K562 (cell line): ENCODE results near the gene LPGAT1. TPM values are rescaled to one million over a fixed set of nuclear protein-coding genes. Genes with fewer than 3 reads are reported as not detected.

Source experiments
- BHLHE40 ChIP-seq: IDR thresholded peaks from 2 replicates; pipeline ENCODE4 v1.6.1; 2011; ENCODE audit warnings: low read length, improper control_type of control experiment
- ETV5 ChIP-seq: sonication (generic); formaldehyde crosslinking; IDR thresholded peaks from 2 replicates; pipeline ENCODE4 v1.4.0; 2020; ENCODE audit warnings: low read depth, mild to moderate bottlenecking, missing genetic modification reagents
- JUN ChIP-seq, 2 experiments: sonication (generic) in 1 of 2; formaldehyde crosslinking in 1 of 2; IDR thresholded peaks; 2 replicates each; pipeline versions ENCODE4 v1.6.1 to v1.8.0; 2012 to 2022; ENCODE audit warnings: borderline replicate concordance in 2 of 2, mild to moderate bottlenecking in 2 of 2, improper control_type of control experiment in 1 of 2, low read depth in 1 of 2, low read length in 1 of 2, missing genetic modification reagents in 1 of 2
- JUND ChIP-seq, 2 experiments: IDR thresholded peaks; 2 replicates in 1 of 2; 3 replicates in 1 of 2; pipeline ENCODE4 v1.6.1; 2011; ENCODE audit warnings: borderline replicate concordance in 2 of 2, low read depth in 2 of 2, low read length in 2 of 2, improper control_type of control experiment in 1 of 2, missing biosample characterization in 1 of 2, missing genetic modification characterization in 1 of 2, missing genetic modification reagents in 1 of 2
- KDM1A ChIP-seq, 2 experiments: fragments of 450-650 bp; IDR thresholded peaks; 2 replicates each; pipeline ENCODE4 v1.6.1; 2016; ENCODE audit warnings: mild to moderate bottlenecking in 2 of 2
- NRF1 ChIP-seq, 2 experiments: fragments of 450-650 bp; IDR thresholded peaks in 1 of 2; conservative IDR thresholded peaks in 1 of 2; 2 replicates each; pipeline ENCODE4 v1.6.1; 2014; ENCODE audit warnings: mild to moderate bottlenecking in 2 of 2
- SRF ChIP-seq, 2 experiments: fragments of 250-450, 450-650 bp in 1 of 2; sonication (Bioruptor Pico) in 1 of 2; sonication (generic) in 1 of 2; formaldehyde crosslinking; IDR thresholded peaks; 2 replicates each; pipeline versions ENCODE4 v1.5.0 to v1.5.1; 2020 to 2022; ENCODE audit warnings: mild to moderate bottlenecking in 1 of 2, missing genetic modification reagents in 1 of 2
- STAT5B ChIP-seq: fragments of 250-450 bp; sonication (Bioruptor Pico); IDR thresholded peaks from 2 replicates; pipeline ENCODE4 v1.8.0; 2021; ENCODE audit warnings: mild to moderate bottlenecking, inconsistent platforms
- SUPT5H ChIP-seq: fragments of 450-650 bp; IDR thresholded peaks from 2 replicates; pipeline ENCODE4 v1.6.1; 2016
- TEAD2 ChIP-seq: fragments of 450-650 bp; IDR thresholded peaks from 2 replicates; pipeline ENCODE4 v1.6.1; 2016; ENCODE audit warnings: missing genetic modification characterization, control low read depth, missing compliant biosample characterization
- ZEB2 ChIP-seq: fragments of 450-650 bp; IDR thresholded peaks from 2 replicates; pipeline ENCODE4 v1.6.1; 2016
- ZNF134 ChIP-seq: fragments of 250-450 bp; sonication (Bioruptor Pico); conservative IDR thresholded peaks from 2 replicates; pipeline ENCODE4 v1.4.0; 2020
- ZNF282 ChIP-seq: sonication (generic); formaldehyde crosslinking; IDR thresholded peaks from 2 replicates; pipeline ENCODE4 v1.8.1; 2023; ENCODE audit warnings: missing genetic modification reagents
- ZNF436 ChIP-seq: fragments of 250-450, 450-650 bp; sonication (Bioruptor Pico); formaldehyde crosslinking; IDR thresholded peaks from 2 replicates; pipeline ENCODE4 v1.7.0; 2020; ENCODE audit warnings: mild to moderate bottlenecking
- polyA plus RNA-seq, 8 experiments: library from polyadenylated mRNA; depleted of rRNA in 4 of 8; stranded (reverse) in 5 of 8; unstranded in 3 of 8; fragments of >200 nt; fragmentation: Nextera tagmentation in 2 of 8; fragmentation: Illumina TruSeq in 1 of 8; extraction: Ambion mirVana in 2 of 8; extraction: Trizol in 1 of 8; gene quantifications; 2 replicates each; pipeline versions ENCODE4 v1.2.1 to v1.2.3, GENCODE V29; 2011 to 2014; ENCODE audit warnings: inconsistent platforms in 1 of 8, missing spikeins in 1 of 8
- total RNA-seq, 7 experiments: library from RNA; depleted of rRNA in 6 of 7; stranded (reverse); fragments of >200 nt in 6 of 7; fragmentation: Illumina TruSeq in 2 of 7; extraction: Trizol in 2 of 7; gene quantifications; 2 replicates each; pipeline versions ENCODE4 v1.2.1 to v1.2.3, GENCODE V29; 2011 to 2021; ENCODE audit warnings: low replicate concordance in 1 of 7
- TF ChIP-seq, protein P1 (sequence below): fragments of 450-650 bp; IDR thresholded peaks from 2 replicates; pipeline ENCODE4 v1.6.1; 2017; ENCODE audit warnings: antibody characterized with exemption
- TF ChIP-seq, protein P2 (sequence below), 3 experiments: IDR thresholded peaks in 2 of 3; conservative IDR thresholded peaks in 1 of 3; 2 replicates each; pipeline ENCODE4 v1.5.1; 2011 to 2012; ENCODE audit warnings: low read length in 3 of 3, mild to moderate bottlenecking in 3 of 3, control low read depth in 2 of 3, improper control_type of control experiment in 1 of 3, inconsistent platforms in 1 of 3, low read depth in 1 of 3, mixed read lengths in 1 of 3, moderate library complexity in 1 of 3; ENCODE audit not compliant: insufficient read depth in 2 of 3
- TF ChIP-seq, protein P3 (sequence below), 2 experiments: fragments of 250-450 bp in 1 of 2; fragments of 450-650 bp in 1 of 2; sonication (Bioruptor Pico) in 1 of 2; IDR thresholded peaks; 2 replicates each; pipeline versions ENCODE4 v1.6.1 to v1.8.0; 2016 to 2021; ENCODE audit warnings: mild to moderate bottlenecking in 2 of 2, moderate library complexity in 2 of 2, missing compliant biosample characterization in 1 of 2, missing genetic modification characterization in 1 of 2
- TF ChIP-seq, protein P4 (sequence below): fragments of 450-650 bp; conservative IDR thresholded peaks from 2 replicates; pipeline ENCODE4 v1.6.1; 2016; ENCODE audit warnings: missing genetic modification characterization, low read depth, mild to moderate bottlenecking, missing compliant biosample characterization, moderate library complexity

LPGAT1 gene
- total and polyA plus RNA-seq, 9 of the 15 experiments (the other 6 are each of a cell fraction or from before 2014, with no cell fraction given), result 5.7 to 31.4 (median 16.3) TPM

DNA sequence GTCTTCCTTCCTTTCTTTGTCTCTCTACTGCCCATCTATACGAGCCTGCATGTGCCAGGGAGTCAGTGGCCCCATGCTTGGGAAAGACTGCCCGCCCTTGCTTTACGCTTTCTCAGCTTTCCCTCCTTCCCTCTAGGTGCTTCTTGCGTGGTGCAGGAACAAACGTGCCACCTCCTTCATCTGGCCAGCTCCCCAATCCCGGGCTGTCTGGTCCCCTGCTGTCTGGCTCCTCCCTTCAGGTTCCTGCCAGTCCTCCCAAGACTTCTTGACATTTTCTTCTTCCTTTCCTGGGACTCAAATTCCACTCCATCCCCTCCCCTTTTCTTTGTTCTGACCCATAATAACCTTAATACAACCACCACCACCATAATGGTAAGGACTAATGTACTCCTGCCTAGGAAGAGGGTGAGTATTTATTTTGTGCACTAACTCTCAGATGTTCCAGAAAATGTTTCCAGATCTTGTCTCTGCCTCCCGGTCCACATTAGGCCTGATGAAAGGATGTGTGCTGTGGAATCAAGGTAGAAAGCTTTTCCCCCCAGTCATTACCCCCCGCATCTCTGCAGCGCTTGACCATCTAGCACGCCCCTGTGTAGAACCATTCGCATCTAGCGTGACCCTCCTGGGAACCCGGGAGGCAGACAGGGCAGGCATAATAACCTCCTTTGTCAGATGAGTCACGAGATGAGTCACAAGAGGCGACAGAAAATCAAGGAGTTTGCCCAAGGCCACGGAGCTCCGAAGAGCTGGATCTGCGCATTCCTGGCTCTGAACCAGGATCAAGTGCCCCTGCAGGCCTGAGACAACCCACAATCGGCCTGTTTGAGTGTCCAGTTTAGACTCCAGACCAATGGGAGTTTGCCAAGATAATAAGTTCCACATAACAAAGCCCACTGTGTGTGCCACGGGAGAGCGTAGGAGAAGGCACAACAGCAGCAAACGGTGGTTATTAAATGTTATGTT is 95.1 kb downstream of the LPGAT1 start (continued):
- TF ChIP-seq ZNF436 (CRISPR knock-in tag), result no peak
- peak; percentile 96 for TF ChIP-seq JUN (IDR thresholded peaks at IDR 0.05; ENCODE audit: borderline replicate concordance, low read depth, low read length)
- TF ChIP-seq JUN (CRISPR knock-in tag; IDR thresholded peaks at IDR 0.05; ENCODE audit: borderline replicate concordance), result no peak
- no peak for TF ChIP-seq SRF (CRISPR knock-in tag; IDR thresholded peaks at IDR 0.05)
- TF ChIP-seq, protein P1, sequence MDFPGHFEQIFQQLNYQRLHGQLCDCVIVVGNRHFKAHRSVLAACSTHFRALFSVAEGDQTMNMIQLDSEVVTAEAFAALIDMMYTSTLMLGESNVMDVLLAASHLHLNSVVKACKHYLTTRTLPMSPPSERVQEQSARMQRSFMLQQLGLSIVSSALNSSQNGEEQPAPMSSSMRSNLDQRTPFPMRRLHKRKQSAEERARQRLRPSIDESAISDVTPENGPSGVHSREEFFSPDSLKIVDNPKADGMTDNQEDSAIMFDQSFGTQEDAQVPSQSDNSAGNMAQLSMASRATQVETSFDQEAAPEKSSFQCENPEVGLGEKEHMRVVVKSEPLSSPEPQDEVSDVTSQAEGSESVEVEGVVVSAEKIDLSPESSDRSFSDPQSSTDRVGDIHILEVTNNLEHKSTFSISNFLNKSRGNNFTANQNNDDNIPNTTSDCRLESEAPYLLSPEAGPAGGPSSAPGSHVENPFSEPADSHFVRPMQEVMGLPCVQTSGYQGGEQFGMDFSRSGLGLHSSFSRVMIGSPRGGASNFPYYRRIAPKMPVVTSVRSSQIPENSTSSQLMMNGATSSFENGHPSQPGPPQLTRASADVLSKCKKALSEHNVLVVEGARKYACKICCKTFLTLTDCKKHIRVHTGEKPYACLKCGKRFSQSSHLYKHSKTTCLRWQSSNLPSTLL, result no peak
- no peak for TF ChIP-seq ZNF134 (CRISPR knock-in tag)
- TF ChIP-seq, protein P2, sequence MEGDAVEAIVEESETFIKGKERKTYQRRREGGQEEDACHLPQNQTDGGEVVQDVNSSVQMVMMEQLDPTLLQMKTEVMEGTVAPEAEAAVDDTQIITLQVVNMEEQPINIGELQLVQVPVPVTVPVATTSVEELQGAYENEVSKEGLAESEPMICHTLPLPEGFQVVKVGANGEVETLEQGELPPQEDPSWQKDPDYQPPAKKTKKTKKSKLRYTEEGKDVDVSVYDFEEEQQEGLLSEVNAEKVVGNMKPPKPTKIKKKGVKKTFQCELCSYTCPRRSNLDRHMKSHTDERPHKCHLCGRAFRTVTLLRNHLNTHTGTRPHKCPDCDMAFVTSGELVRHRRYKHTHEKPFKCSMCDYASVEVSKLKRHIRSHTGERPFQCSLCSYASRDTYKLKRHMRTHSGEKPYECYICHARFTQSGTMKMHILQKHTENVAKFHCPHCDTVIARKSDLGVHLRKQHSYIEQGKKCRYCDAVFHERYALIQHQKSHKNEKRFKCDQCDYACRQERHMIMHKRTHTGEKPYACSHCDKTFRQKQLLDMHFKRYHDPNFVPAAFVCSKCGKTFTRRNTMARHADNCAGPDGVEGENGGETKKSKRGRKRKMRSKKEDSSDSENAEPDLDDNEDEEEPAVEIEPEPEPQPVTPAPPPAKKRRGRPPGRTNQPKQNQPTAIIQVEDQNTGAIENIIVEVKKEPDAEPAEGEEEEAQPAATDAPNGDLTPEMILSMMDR (IDR thresholded peaks at IDR 0.05 in 2 of 3, conservative IDR thresholded peaks at IDR 0.05 in 1 of 3; ENCODE audit: insufficient read depth in 2 of 3, low read depth in 1 of 3, low read length in 3 of 3), result no peak
- TF ChIP-seq BHLHE40, result peak; percentile 43; the same call in 1 of the 2 replicates
- TF ChIP-seq SUPT5H, result no peak
- TF ChIP-seq, protein P3, sequence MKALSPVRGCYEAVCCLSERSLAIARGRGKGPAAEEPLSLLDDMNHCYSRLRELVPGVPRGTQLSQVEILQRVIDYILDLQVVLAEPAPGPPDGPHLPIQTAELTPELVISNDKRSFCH (CRISPR knock-in tag; IDR thresholded peaks at IDR 0.05), result no peak
- TF ChIP-seq, protein P3 (tag; IDR thresholded peaks at IDR 0.05), result no peak
- peak; percentile 60 to 64 for TF ChIP-seq NRF1 (conservative IDR thresholded peaks at IDR 0.05 in 1 of 2, IDR thresholded peaks at IDR 0.05 in 1 of 2)
- TF ChIP-seq, protein P4, sequence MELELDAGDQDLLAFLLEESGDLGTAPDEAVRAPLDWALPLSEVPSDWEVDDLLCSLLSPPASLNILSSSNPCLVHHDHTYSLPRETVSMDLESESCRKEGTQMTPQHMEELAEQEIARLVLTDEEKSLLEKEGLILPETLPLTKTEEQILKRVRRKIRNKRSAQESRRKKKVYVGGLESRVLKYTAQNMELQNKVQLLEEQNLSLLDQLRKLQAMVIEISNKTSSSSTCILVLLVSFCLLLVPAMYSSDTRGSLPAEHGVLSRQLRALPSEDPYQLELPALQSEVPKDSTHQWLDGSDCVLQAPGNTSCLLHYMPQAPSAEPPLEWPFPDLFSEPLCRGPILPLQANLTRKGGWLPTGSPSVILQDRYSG (tag), result no peak
- no peak for TF ChIP-seq STAT5B (CRISPR knock-in tag)
- TF ChIP-seq ZEB2, result no peak
- TF ChIP-seq TEAD2, result 0 out of 2 replicates have a peak, but pooled peaks have one; percentile 23
- TF ChIP-seq KDM1A (IDR thresholded peaks at IDR 0.05), result no peak
- TF ChIP-seq JUND (IDR thresholded peaks at IDR 0.05; ENCODE audit: borderline replicate concordance, low read depth, low read length), result peak; percentile 97
- TF ChIP-seq JUND (tag; IDR thresholded peaks at IDR 0.05; ENCODE audit: borderline replicate concordance, low read depth, low read length), result peak; percentile 97
- TF ChIP-seq ETV5 (CRISPR knock-in tag), result 0 out of 2 replicates have a peak, but pooled peaks have one; percentile 41
- no peak for TF ChIP-seq ZNF282 (CRISPR knock-in tag)
